WTC11 (cell line): ENCODE measurements around the gene SSBP2. TPM values are rescaled to one million over a fixed set of nuclear protein-coding genes. Genes with fewer than 3 reads are reported as not detected.
A peak's percentile ranks its signal among the peaks of the same experiment; 100 is the strongest.

Source experiments
- ATAC-seq: fragments of 200-7000 bp; cut with Tn5 transposase; 2 replicates; pipeline ENCODE4 v1.10.0; 2021; ENCODE audit warnings: mild to moderate bottlenecking, moderate library complexity
- CTCF ChIA-PET: fragments of 300-600 bp; sonication (Branson Sonifier 250); formaldehyde crosslinking; loops from one replicate; lab custom pipeline; 2021; ENCODE audit warnings: antibody characterized with exemption; lab: Charles Lee
- POLR2A ChIA-PET: fragments of 350-600 bp; sonication (Branson Sonifier 250); formaldehyde crosslinking; loops from one replicate; lab custom pipeline; 2021; ENCODE audit warnings: antibody characterized with exemption; lab: Charles Lee
- DNase-seq: peaks from one replicate; pipeline ENCODE4 v3.0.0; 2021; ENCODE audit warnings: low spot score
- H3K27ac Mint-ChIP-seq: 2 replicates; pipeline ENCODE4 v1.8.0; 2021; ENCODE audit warnings: mixed read lengths
- H3K27me3 Mint-ChIP-seq: 2 replicates; pipeline ENCODE4 v1.8.0; 2021; ENCODE audit warnings: low read depth, mild to moderate bottlenecking, moderate library complexity, mixed read lengths
- H3K36me3 Mint-ChIP-seq: 2 replicates; pipeline ENCODE4 v1.8.0; 2021; ENCODE audit warnings: mixed read lengths
- H3K4me1 Mint-ChIP-seq: 2 replicates; pipeline ENCODE4 v1.8.0; 2022; ENCODE audit warnings: mixed read lengths
- H3K4me3 Mint-ChIP-seq: 2 replicates; pipeline ENCODE4 v1.8.0; 2021; ENCODE audit warnings: mild to moderate bottlenecking, moderate library complexity, mixed read lengths
- H3K9me3 Mint-ChIP-seq: 2 replicates; pipeline ENCODE4 v1.8.0; 2021; ENCODE audit warnings: mixed read lengths
- CREB1 ChIP-seq: sonication (generic); formaldehyde crosslinking; IDR thresholded peaks from 2 replicates; pipeline ENCODE4 v1.8.0; 2023; ENCODE audit warnings: mild to moderate bottlenecking, missing genetic modification reagents
- ELF4 ChIP-seq: sonication (generic); formaldehyde crosslinking; IDR thresholded peaks from 2 replicates; pipeline ENCODE4 v1.8.1; 2022; ENCODE audit warnings: low read depth, mild to moderate bottlenecking, moderate library complexity, missing genetic modification reagents
- GTF2I ChIP-seq: fragments of 250-450 bp; sonication (Bioruptor Pico); conservative IDR thresholded peaks from 2 replicates; pipeline ENCODE4 v1.4.0; 2021; ENCODE audit warnings: mild to moderate bottlenecking
- JUN ChIP-seq: sonication (generic); formaldehyde crosslinking; IDR thresholded peaks from 2 replicates; pipeline ENCODE4 v1.8.0; 2023; ENCODE audit warnings: mild to moderate bottlenecking, missing genetic modification reagents
- NFATC4 ChIP-seq: fragments of 250-450 bp; sonication (Bioruptor Pico); IDR thresholded peaks from 2 replicates; pipeline ENCODE4 v1.9.0; 2021; ENCODE audit warnings: mild to moderate bottlenecking
- NFYB ChIP-seq: sonication (generic); formaldehyde crosslinking; conservative IDR thresholded peaks from 2 replicates; pipeline ENCODE4 v1.8.0; 2022; ENCODE audit warnings: low read depth, missing genetic modification reagents
- NR1H2 ChIP-seq: sonication (generic); formaldehyde crosslinking; IDR thresholded peaks from 2 replicates; pipeline ENCODE4 v1.9.0; 2021; ENCODE audit warnings: mild to moderate bottlenecking, moderate library complexity, missing genetic modification reagents
- OVOL2 ChIP-seq: fragments of 250-450 bp; sonication (Bioruptor Pico); IDR thresholded peaks from 2 replicates; pipeline ENCODE4 v1.9.0; 2021; ENCODE audit warnings: mild to moderate bottlenecking, borderline replicate concordance
- PREB ChIP-seq: sonication (generic); formaldehyde crosslinking; IDR thresholded peaks from 2 replicates; pipeline ENCODE4 v1.8.1; 2022; ENCODE audit warnings: mild to moderate bottlenecking, missing genetic modification reagents, moderate library complexity, borderline replicate concordance
- SMAD3 ChIP-seq: sonication (generic); formaldehyde crosslinking; IDR thresholded peaks from 2 replicates; pipeline ENCODE4 v1.8.0; 2022; ENCODE audit warnings: missing genetic modification reagents, mild to moderate bottlenecking, borderline replicate concordance
- SMAD4 ChIP-seq: sonication (generic); formaldehyde crosslinking; IDR thresholded peaks from 2 replicates; pipeline ENCODE4 v1.8.0; 2022; ENCODE audit warnings: mild to moderate bottlenecking, missing genetic modification reagents
- SP1 ChIP-seq: sonication (generic); formaldehyde crosslinking; conservative IDR thresholded peaks from 2 replicates; pipeline ENCODE4 v1.8.1; 2022; ENCODE audit warnings: missing genetic modification reagents
- ZNF121 ChIP-seq: sonication (generic); formaldehyde crosslinking; IDR thresholded peaks from 2 replicates; pipeline ENCODE4 v1.8.0; 2023; ENCODE audit warnings: missing genetic modification reagents
- ZNF317 ChIP-seq: sonication (generic); formaldehyde crosslinking; IDR thresholded peaks from 2 replicates; pipeline ENCODE4 v1.8.1; 2023; ENCODE audit warnings: low read depth, mild to moderate bottlenecking, moderate library complexity, missing genetic modification reagents, borderline replicate concordance
- total RNA-seq: library from RNA; stranded (reverse); gene quantifications from 3 replicates; pipeline ENCODE4 v1.2.3, GENCODE V29; 2021
- TF ChIP-seq, protein P1 (sequence below): fragments of 250-450 bp; sonication (Bioruptor Pico); IDR thresholded peaks from 2 replicates; pipeline ENCODE4 v1.9.0; 2021; ENCODE audit warnings: mild to moderate bottlenecking, borderline replicate concordance
- TF ChIP-seq, protein P2 (sequence below): fragments of 250-450 bp; sonication (Bioruptor Pico); IDR thresholded peaks from 2 replicates; pipeline ENCODE4 v1.8.0; 2021; ENCODE audit warnings: mild to moderate bottlenecking
- TF ChIP-seq, protein P3 (sequence below): sonication (generic); formaldehyde crosslinking; IDR thresholded peaks from 2 replicates; pipeline ENCODE4 v1.8.1; 2023; ENCODE audit warnings: mild to moderate bottlenecking, missing genetic modification reagents, moderate library complexity
- TF ChIP-seq, protein P4 (sequence below): sonication (generic); formaldehyde crosslinking; IDR thresholded peaks from 2 replicates; pipeline ENCODE4 v1.8.0; 2022; ENCODE audit warnings: mild to moderate bottlenecking, missing genetic modification reagents
- TF ChIP-seq, protein P5 (sequence below): sonication (generic); formaldehyde crosslinking; IDR thresholded peaks from 2 replicates; pipeline ENCODE4 v1.8.1; 2022; ENCODE audit warnings: low read depth, mild to moderate bottlenecking, moderate library complexity, missing genetic modification reagents, borderline replicate concordance
- TF ChIP-seq, protein P6 (sequence below): sonication (generic); formaldehyde crosslinking; IDR thresholded peaks from 2 replicates; pipeline ENCODE4 v1.8.1; 2022; ENCODE audit warnings: missing genetic modification reagents, borderline replicate concordance

SSBP2 gene
- total RNA-seq, 1 experiment from 2014 or later, result 24.9 TPM

GRCh38 chr5:81545911-81546310 lies 205.0 kb downstream of the SSBP2 start:
- DNase-seq (no peak), ATAC-seq (no peak)
- Mint-ChIP-seq H3K9me3 (0 out of 2 replicates have a peak, but pooled peaks cover 4% of the 10 kb centered on the region), H3K4me3 (no peak overlapping the region), H3K36me3 (no peaks in the 10 kb centered on the region), H3K27me3 (no peaks in the 10 kb centered on the region), H3K27ac (no peak overlapping the region), H3K4me1 (no peaks in the 10 kb centered on the region)
- CTCF ChIA-PET, result no interaction called here
- POLR2A ChIA-PET, result no interaction called here
- TF ChIP-seq SP1, result no peak
- TF ChIP-seq GTF2I (CRISPR knock-in tag), result no peak
- no peak for TF ChIP-seq ZNF317 (CRISPR knock-in tag)
- TF ChIP-seq JUN (CRISPR knock-in tag), result no peak
- TF ChIP-seq, protein P1, sequence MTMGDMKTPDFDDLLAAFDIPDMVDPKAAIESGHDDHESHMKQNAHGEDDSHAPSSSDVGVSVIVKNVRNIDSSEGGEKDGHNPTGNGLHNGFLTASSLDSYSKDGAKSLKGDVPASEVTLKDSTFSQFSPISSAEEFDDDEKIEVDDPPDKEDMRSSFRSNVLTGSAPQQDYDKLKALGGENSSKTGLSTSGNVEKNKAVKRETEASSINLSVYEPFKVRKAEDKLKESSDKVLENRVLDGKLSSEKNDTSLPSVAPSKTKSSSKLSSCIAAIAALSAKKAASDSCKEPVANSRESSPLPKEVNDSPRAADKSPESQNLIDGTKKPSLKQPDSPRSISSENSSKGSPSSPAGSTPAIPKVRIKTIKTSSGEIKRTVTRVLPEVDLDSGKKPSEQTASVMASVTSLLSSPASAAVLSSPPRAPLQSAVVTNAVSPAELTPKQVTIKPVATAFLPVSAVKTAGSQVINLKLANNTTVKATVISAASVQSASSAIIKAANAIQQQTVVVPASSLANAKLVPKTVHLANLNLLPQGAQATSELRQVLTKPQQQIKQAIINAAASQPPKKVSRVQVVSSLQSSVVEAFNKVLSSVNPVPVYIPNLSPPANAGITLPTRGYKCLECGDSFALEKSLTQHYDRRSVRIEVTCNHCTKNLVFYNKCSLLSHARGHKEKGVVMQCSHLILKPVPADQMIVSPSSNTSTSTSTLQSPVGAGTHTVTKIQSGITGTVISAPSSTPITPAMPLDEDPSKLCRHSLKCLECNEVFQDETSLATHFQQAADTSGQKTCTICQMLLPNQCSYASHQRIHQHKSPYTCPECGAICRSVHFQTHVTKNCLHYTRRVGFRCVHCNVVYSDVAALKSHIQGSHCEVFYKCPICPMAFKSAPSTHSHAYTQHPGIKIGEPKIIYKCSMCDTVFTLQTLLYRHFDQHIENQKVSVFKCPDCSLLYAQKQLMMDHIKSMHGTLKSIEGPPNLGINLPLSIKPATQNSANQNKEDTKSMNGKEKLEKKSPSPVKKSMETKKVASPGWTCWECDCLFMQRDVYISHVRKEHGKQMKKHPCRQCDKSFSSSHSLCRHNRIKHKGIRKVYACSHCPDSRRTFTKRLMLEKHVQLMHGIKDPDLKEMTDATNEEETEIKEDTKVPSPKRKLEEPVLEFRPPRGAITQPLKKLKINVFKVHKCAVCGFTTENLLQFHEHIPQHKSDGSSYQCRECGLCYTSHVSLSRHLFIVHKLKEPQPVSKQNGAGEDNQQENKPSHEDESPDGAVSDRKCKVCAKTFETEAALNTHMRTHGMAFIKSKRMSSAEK (CRISPR knock-in tag), result no peak
- no peak for TF ChIP-seq NFYB (CRISPR knock-in tag)
- TF ChIP-seq, protein P2, sequence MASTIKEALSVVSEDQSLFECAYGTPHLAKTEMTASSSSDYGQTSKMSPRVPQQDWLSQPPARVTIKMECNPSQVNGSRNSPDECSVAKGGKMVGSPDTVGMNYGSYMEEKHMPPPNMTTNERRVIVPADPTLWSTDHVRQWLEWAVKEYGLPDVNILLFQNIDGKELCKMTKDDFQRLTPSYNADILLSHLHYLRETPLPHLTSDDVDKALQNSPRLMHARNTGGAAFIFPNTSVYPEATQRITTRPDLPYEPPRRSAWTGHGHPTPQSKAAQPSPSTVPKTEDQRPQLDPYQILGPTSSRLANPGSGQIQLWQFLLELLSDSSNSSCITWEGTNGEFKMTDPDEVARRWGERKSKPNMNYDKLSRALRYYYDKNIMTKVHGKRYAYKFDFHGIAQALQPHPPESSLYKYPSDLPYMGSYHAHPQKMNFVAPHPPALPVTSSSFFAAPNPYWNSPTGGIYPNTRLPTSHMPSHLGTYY (CRISPR knock-in tag), result no peak
- TF ChIP-seq NFATC4 (CRISPR knock-in tag), result no peak
- TF ChIP-seq CREB1 (CRISPR knock-in tag), result no peak
- TF ChIP-seq ELF4, result no peak

DNA sequence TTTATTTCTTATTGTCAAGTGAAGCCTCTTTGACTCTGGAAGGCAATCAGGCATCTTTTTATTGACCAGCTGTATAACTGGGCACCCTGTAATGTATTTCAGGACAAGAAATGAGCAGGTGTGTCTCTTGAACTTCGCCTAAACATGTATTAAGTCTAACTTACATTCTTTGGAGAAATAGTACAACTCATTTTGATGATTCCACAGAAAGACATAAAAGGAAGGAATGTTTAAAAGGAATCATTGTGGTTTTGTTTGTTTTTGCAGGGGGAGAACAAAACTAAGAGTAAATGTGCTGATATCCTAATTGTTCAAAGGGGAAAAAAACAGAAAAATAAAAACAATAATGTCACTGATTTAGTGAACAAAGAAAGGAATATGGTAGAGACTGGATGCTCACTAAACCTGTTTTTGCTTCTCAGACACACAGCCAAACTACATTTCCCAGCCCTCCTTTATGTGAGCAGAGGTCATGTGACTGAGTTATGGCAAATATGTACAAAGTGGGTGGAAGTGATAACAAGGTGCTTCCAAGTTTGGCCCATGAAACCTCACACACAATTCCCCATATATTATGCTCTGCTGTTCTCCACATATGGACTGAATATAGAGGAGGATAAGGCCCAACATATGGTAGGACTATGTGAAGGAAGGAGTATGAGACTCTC lies 206.4 kb downstream of the SSBP2 start:
- H3K9me3 Mint-ChIP-seq, result 0 out of 2 replicates have a peak, but pooled peaks cover 10% of the 10 kb centered on the region
- TF ChIP-seq, protein P3, sequence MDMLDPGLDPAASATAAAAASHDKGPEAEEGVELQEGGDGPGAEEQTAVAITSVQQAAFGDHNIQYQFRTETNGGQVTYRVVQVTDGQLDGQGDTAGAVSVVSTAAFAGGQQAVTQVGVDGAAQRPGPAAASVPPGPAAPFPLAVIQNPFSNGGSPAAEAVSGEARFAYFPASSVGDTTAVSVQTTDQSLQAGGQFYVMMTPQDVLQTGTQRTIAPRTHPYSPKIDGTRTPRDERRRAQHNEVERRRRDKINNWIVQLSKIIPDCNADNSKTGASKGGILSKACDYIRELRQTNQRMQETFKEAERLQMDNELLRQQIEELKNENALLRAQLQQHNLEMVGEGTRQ (CRISPR knock-in tag), result peak; percentile 82
- no peak for TF ChIP-seq SMAD3
- TF ChIP-seq, protein P4, sequence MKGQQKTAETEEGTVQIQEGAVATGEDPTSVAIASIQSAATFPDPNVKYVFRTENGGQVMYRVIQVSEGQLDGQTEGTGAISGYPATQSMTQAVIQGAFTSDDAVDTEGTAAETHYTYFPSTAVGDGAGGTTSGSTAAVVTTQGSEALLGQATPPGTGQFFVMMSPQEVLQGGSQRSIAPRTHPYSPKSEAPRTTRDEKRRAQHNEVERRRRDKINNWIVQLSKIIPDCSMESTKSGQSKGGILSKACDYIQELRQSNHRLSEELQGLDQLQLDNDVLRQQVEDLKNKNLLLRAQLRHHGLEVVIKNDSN (CRISPR knock-in tag), result peak; percentile 60
- no peak for TF ChIP-seq ZNF121
- no peak for TF ChIP-seq NR1H2 (CRISPR knock-in tag)
- TF ChIP-seq, all 79 proteins: peak for 2
- H3K27me3 Mint-ChIP-seq, result no peaks in the 10 kb centered on the region
- no peak overlapping the region for H3K4me3 Mint-ChIP-seq
- CTCF ChIA-PET, result no interaction called here
- no peak for DNase-seq
- no peak overlapping the region for H3K27ac Mint-ChIP-seq
- H3K4me1 Mint-ChIP-seq, result no peaks in the 10 kb centered on the region
- peaks cover 6% of the 10 kb centered on the region; the same call in 1 of the 2 replicates for H3K36me3 Mint-ChIP-seq
- POLR2A ChIA-PET, result no interaction called here
- ATAC-seq, result no peak

GRCh38 chr5:81542242-81542641 lies 208.7 kb downstream of the SSBP2 start:
- Mint-ChIP-seq H3K4me1 (no peaks in the 10 kb centered on the region), H3K27me3 (no peaks in the 10 kb centered on the region), H3K4me3 (no peak overlapping the region), H3K9me3 (peaks cover 14% of the 10 kb centered on the region), H3K27ac (no peak overlapping the region), H3K36me3 (peaks cover 11% of the 10 kb centered on the region; the same call in 1 of the 2 replicates)
- ChIA-PET POLR2A (no interaction called here), CTCF (no interaction called here)
- ATAC-seq (no peak), DNase-seq (no peak)
- TF ChIP-seq PREB (CRISPR knock-in tag) (no peak), OVOL2 (CRISPR knock-in tag) (no peak), SMAD4 (CRISPR knock-in tag) (no peak)
- TF ChIP-seq, protein P5, sequence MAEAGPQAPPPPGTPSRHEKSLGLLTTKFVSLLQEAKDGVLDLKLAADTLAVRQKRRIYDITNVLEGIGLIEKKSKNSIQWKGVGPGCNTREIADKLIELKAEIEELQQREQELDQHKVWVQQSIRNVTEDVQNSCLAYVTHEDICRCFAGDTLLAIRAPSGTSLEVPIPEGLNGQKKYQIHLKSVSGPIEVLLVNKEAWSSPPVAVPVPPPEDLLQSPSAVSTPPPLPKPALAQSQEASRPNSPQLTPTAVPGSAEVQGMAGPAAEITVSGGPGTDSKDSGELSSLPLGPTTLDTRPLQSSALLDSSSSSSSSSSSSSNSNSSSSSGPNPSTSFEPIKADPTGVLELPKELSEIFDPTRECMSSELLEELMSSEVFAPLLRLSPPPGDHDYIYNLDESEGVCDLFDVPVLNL (CRISPR knock-in tag), result no peak
- TF ChIP-seq, protein P6, sequence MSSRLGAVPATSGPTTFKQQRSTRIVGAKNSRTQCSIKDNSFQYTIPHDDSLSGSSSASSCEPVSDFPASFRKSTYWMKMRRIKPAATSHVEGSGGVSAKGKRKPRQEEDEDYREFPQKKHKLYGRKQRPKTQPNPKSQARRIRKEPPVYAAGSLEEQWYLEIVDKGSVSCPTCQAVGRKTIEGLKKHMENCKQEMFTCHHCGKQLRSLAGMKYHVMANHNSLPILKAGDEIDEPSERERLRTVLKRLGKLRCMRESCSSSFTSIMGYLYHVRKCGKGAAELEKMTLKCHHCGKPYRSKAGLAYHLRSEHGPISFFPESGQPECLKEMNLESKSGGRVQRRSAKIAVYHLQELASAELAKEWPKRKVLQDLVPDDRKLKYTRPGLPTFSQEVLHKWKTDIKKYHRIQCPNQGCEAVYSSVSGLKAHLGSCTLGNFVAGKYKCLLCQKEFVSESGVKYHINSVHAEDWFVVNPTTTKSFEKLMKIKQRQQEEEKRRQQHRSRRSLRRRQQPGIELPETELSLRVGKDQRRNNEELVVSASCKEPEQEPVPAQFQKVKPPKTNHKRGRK (CRISPR knock-in tag), result no peak
